K562 (cell line): Measurements from ENCODE around the gene APOO. TPM values are rescaled to one million over a fixed set of nuclear protein-coding genes. Genes with fewer than 3 reads are reported as not detected.
A peak's percentile ranks its signal among the peaks of the same experiment; 100 is the strongest.

Source experiments
- ATAC-seq: fragments of 200-7000 bp; cut with Tn5 transposase; 3 replicates; pipeline ENCODE4 v1.9.1; 2020; ENCODE audit warnings: moderate library complexity
- BruUV-seq: library from RNA; stranded (reverse); fragments of 400-500 nt; replicated peaks from 2 replicates; lab custom pipeline; 2021; lab: Mats Ljungman, UMichigan
- CTCF ChIA-PET: fragments of 300-600 bp; formaldehyde crosslinking; extraction: SDS; loops from one replicate; lab custom pipeline; 2021; ENCODE audit warnings: low intra/inter-chr PET ratio; lab: Yijun Ruan, JAX
- POLR2A ChIA-PET: fragments of 300-600, 350-650 bp; sonication (Branson Sonifier 250); formaldehyde crosslinking; extraction: SDS; loops from one replicate; lab custom pipeline; 2021; ENCODE audit warnings: antibody characterized with exemption, inconsistent platforms; lab: Yijun Ruan, JAX
- DNase-seq, 4 experiments: peaks; one replicate each; pipeline versions ENCODE4 v3.0.0 to v3.0.0-alpha.2; 2011 to 2018; ENCODE audit warnings: low spot score in 3 of 4, mixed read lengths in 3 of 4; ENCODE audit errors: extremely low read depth in 1 of 4
- FAIRE-seq: peaks from 2 replicates; lab custom pipeline; 2011; peaks lifted over from hg19 to GRCh38; lab: Jason Lieb, UNC
- H2AFZ ChIP-seq: 2 replicates; pipeline ENCODE4 v1.6.0; 2011; ENCODE audit warnings: low read depth, low read length, control low read depth, inconsistent platforms
- H3K27ac ChIP-seq: fragments of 200-600 bp; 3 replicates; pipeline ENCODE4 v1.8.0; 2011; ENCODE audit warnings: low read depth, mild to moderate bottlenecking, control low read depth, inconsistent platforms, low read length, moderate library complexity, mixed read lengths; ENCODE audit errors: extremely low read depth
- H3K27me3 ChIP-seq, 2 experiments: fragments of 300-600 bp in 1 of 2; 2 replicates in 1 of 2; 3 replicates in 1 of 2; pipeline versions ENCODE4 v1.6.0 to v1.8.0; 2011; ENCODE audit warnings: inconsistent platforms in 2 of 2, low read length in 2 of 2, mild to moderate bottlenecking in 1 of 2, mixed read lengths in 1 of 2, moderate library complexity in 1 of 2; ENCODE audit not compliant: control insufficient read depth in 2 of 2, insufficient read depth in 2 of 2
- H3K36me3 ChIP-seq: fragments of 300-600 bp; 3 replicates; pipeline ENCODE4 v1.8.0; 2011; ENCODE audit warnings: mild to moderate bottlenecking, low read length, inconsistent platforms; ENCODE audit not compliant: control insufficient read depth, insufficient read depth
- H3K4me1 ChIP-seq, 2 experiments: fragments of 200-600 bp in 1 of 2; replicated peaks in 1 of 2; 2 replicates in 1 of 2; 3 replicates in 1 of 2; pipeline versions ENCODE4 v1.5.1 to v1.8.0; 2011; ENCODE audit warnings: inconsistent platforms in 2 of 2, low read length in 2 of 2, mild to moderate bottlenecking in 1 of 2, mixed read lengths in 1 of 2, moderate library complexity in 1 of 2; ENCODE audit not compliant: control insufficient read depth in 2 of 2, insufficient read depth in 2 of 2
- H3K4me2 ChIP-seq: 2 replicates; pipeline ENCODE4 v1.6.1; 2011; ENCODE audit warnings: low read length, control low read depth, inconsistent platforms, mixed read lengths; ENCODE audit not compliant: insufficient read depth
- H3K4me3 ChIP-seq: fragments of 200-600 bp; sonication (generic), shearing (Covaris generic); 2 replicates; pipeline ENCODE4 v1.5.1; 2016; ENCODE audit warnings: control low read depth, inconsistent platforms
- H3K79me2 ChIP-seq: fragments of 200-600 bp; 3 replicates; pipeline ENCODE4 v1.8.0; 2011; ENCODE audit warnings: low read length, inconsistent platforms; ENCODE audit not compliant: control insufficient read depth, insufficient read depth
- H3K9ac ChIP-seq, 2 experiments: 2 replicates each; pipeline versions ENCODE4 v1.6.0 to v1.6.1; 2011; ENCODE audit warnings: low read depth in 2 of 2, low read length in 2 of 2, control low read depth in 1 of 2, inconsistent platforms in 1 of 2, mild to moderate bottlenecking in 1 of 2, mixed read lengths in 1 of 2; ENCODE audit not compliant: insufficient read depth in 1 of 2
- H3K9me1 ChIP-seq: one replicate; pipeline ENCODE4 v1.6.0; 2011; ENCODE audit warnings: inconsistent platforms, mild to moderate bottlenecking, low read length, moderate library complexity; ENCODE audit not compliant: control insufficient read depth, insufficient read depth
- H3K9me3 ChIP-seq: replicated peaks from 2 replicates; pipeline ENCODE4 v1.5.1; 2011; ENCODE audit warnings: low read depth, low read length, inconsistent platforms; ENCODE audit not compliant: control insufficient read depth, insufficient read depth
- H4K20me1 ChIP-seq: replicated peaks from 2 replicates; pipeline ENCODE4 v1.6.1; 2011; ENCODE audit warnings: low read length, inconsistent platforms, mixed read lengths; ENCODE audit not compliant: control insufficient read depth, insufficient read depth
- GABPB1 ChIP-seq: sonication (generic); formaldehyde crosslinking; IDR thresholded peaks from 2 replicates; pipeline ENCODE4 v1.8.0; 2022; ENCODE audit warnings: mild to moderate bottlenecking, missing genetic modification reagents
- ZNF165 ChIP-seq: fragments of 250-450 bp; sonication (Bioruptor Pico); IDR thresholded peaks from 2 replicates; pipeline ENCODE4 v1.4.0; 2020; ENCODE audit warnings: borderline replicate concordance
- ZSCAN32 ChIP-seq: fragments of 450-650 bp; formaldehyde crosslinking; IDR thresholded peaks from 2 replicates; pipeline ENCODE4 v1.4.0; 2020; ENCODE audit warnings: mild to moderate bottlenecking, moderate library complexity
- WGBS: fragments of 100-300 bp; shearing (Covaris generic); methylation state at CpG from one replicate; pipeline ENCODE4 v1.1.6; 2016; ENCODE audit warnings: low coverage, mixed read lengths; ENCODE audit not compliant: insufficient coverage; ENCODE audit errors: missing lambda C conversion rate; 5-methylcytosine and 5-hydroxymethylcytosine counted together
- in situ Hi-C: fragments of 300-500 bp; cut with MboI; formaldehyde crosslinking; loops from 4 replicates; pipeline ENCODE4 v1.15.0; 2018; ENCODE audit warnings: inconsistent platforms, mixed read lengths
- intact Hi-C: fragments of 100-400 bp; cut with micrococcal nuclease; formaldehyde crosslinking; loops from 2 replicates; pipeline ENCODE4 v1.14.2; 2022
- polyA plus RNA-seq, 8 experiments: library from polyadenylated mRNA; depleted of rRNA in 4 of 8; stranded (reverse) in 5 of 8; unstranded in 3 of 8; fragments of >200 nt; fragmentation: Nextera tagmentation in 2 of 8; fragmentation: Illumina TruSeq in 1 of 8; extraction: Ambion mirVana in 2 of 8; extraction: Trizol in 1 of 8; gene quantifications; 2 replicates each; pipeline versions ENCODE4 v1.2.1 to v1.2.3, GENCODE V29; 2011 to 2014; ENCODE audit warnings: inconsistent platforms in 1 of 8, missing spikeins in 1 of 8
- total RNA-seq, 7 experiments: library from RNA; depleted of rRNA in 6 of 7; stranded (reverse); fragments of >200 nt in 6 of 7; fragmentation: Illumina TruSeq in 2 of 7; extraction: Trizol in 2 of 7; gene quantifications; 2 replicates each; pipeline versions ENCODE4 v1.2.1 to v1.2.3, GENCODE V29; 2011 to 2021; ENCODE audit warnings: low replicate concordance in 1 of 7
- TF ChIP-seq, protein P1 (sequence below), 2 experiments: fragments of 200-800 bp in 1 of 2; sonication (Bioruptor generic) in 1 of 2; sonication (generic) in 1 of 2; formaldehyde crosslinking in 1 of 2; IDR thresholded peaks in 1 of 2; conservative IDR thresholded peaks in 1 of 2; 2 replicates each; pipeline versions ENCODE4 v1.5.0 to v1.6.1; 2016 to 2020; ENCODE audit warnings: missing compliant biosample characterization in 1 of 2, missing genetic modification characterization in 1 of 2, missing genetic modification reagents in 1 of 2
- TF ChIP-seq, protein P2 (sequence below), 2 experiments: fragments of 450-650 bp in 1 of 2; IDR thresholded peaks; 2 replicates each; pipeline ENCODE4 v1.6.1; 2011 to 2017; ENCODE audit warnings: low read depth in 2 of 2, antibody characterized with exemption in 1 of 2, borderline replicate concordance in 1 of 2, low read length in 1 of 2, mild to moderate bottlenecking in 1 of 2, mixed read lengths in 1 of 2; ENCODE audit not compliant: control insufficient read depth in 1 of 2

The APOO gene
- total and polyA plus RNA-seq, 9 of the 15 experiments (the other 6 are each of a cell fraction or from before 2014, with no cell fraction given): 37.3 to 76.4 (median 60.8) TPM

DNA sequence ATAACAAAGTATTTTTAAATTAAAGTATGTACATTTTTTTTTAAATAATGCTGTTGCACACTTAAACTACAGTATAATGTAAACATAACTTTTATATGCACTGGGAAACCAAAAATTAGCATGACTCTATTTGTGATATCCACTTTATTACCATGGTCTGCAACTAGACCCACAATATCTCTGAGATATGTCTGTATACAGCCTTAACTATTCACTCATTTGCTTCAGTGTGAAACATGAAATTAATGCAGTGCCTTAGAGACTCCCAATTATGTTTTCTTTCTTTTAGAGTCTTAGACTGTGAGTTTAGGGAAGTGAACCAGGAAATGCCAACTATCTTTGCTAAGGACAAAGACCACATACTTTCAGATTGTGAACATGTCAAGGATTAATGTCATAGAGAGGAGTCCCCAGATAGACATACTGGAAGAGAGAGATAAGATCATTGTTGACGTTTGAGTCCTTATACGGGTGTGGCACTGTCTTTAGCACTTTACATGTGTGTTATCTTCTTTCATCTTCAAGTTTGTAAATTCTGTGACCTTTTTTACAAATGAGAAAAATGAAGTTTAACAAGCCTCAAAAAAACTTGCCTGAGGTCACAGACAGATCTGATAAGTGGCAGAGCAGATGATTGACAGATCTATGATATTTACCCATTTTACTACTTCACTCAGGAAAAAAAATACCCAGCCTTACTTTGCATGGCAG is 23.3 kb upstream of the APOO start (continued):
- TF ChIP-seq, protein P1, sequence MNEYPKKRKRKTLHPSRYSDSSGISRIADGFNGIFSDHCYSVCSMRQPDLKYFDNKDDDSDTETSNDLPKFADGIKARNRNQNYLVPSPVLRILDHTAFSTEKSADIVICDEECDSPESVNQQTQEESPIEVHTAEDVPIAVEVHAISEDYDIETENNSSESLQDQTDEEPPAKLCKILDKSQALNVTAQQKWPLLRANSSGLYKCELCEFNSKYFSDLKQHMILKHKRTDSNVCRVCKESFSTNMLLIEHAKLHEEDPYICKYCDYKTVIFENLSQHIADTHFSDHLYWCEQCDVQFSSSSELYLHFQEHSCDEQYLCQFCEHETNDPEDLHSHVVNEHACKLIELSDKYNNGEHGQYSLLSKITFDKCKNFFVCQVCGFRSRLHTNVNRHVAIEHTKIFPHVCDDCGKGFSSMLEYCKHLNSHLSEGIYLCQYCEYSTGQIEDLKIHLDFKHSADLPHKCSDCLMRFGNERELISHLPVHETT (CRISPR knock-in tag; conservative IDR thresholded peaks at IDR 0.05 in 1 of 2, IDR thresholded peaks at IDR 0.05 in 1 of 2): peak in 1 of 2 experiments; percentile 44; a peak in 1 of 4 replicates

DNA sequence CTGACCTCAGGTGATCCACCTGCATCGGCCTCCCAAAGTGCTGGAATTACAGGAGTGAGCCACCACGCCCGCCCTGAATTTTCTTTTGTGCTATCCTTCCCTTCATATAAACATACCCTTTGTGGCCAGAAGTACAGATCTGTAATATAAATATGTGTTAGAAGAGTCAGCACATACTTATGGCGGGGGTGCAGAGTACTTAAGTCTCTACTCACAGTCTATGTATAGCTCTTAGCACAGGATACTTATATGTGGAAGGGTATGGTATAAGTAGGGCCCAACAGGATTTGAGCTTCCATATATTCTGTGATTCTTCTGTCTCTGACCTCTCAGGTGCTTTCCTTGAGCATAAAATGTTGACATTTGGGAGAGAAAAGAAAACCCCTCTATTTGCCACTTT is 18.3 kb upstream of the APOO start:
- intact Hi-C loops: no loop called here
- Histone ChIP-seq H3K36me3 (no peaks in the 10 kb centered on the region), H3K9ac (no peak overlapping the region), H2AFZ (no peak overlapping the region), H3K9me1 (no peaks in the 10 kb centered on the region), H3K4me1 (peaks cover 0 to 3% of the 10 kb centered on the region in 2 experiments; a peak in 2 of 5 replicates), H3K9me3 (no peaks in the 10 kb centered on the region), H3K4me3 (no peak overlapping the region), H3K27me3 (no peaks in the 10 kb centered on the region), H3K27ac (no peak overlapping the region), H3K4me2 (no peak overlapping the region), H4K20me1 (no peaks in the 10 kb centered on the region), H3K79me2 (no peaks in the 10 kb centered on the region)
- FAIRE-seq (no peak), DNase-seq (no peak), ATAC-seq (no peak)
- POLR2A ChIA-PET: interaction anchor here (0.6 kb wide), 1 partner anchor 9 kb away, joined by 3 read pairs; no protein-coding TSS in a partner anchor
- WGBS: 100% methylated on average over 1 of the region's 4 CpGs
- in situ Hi-C loops: no loop called here
- TF ChIP-seq ZNF165 (CRISPR knock-in tag): no peak
- no peak for TF ChIP-seq GABPB1 (CRISPR knock-in tag)
- TF ChIP-seq, protein P2, sequence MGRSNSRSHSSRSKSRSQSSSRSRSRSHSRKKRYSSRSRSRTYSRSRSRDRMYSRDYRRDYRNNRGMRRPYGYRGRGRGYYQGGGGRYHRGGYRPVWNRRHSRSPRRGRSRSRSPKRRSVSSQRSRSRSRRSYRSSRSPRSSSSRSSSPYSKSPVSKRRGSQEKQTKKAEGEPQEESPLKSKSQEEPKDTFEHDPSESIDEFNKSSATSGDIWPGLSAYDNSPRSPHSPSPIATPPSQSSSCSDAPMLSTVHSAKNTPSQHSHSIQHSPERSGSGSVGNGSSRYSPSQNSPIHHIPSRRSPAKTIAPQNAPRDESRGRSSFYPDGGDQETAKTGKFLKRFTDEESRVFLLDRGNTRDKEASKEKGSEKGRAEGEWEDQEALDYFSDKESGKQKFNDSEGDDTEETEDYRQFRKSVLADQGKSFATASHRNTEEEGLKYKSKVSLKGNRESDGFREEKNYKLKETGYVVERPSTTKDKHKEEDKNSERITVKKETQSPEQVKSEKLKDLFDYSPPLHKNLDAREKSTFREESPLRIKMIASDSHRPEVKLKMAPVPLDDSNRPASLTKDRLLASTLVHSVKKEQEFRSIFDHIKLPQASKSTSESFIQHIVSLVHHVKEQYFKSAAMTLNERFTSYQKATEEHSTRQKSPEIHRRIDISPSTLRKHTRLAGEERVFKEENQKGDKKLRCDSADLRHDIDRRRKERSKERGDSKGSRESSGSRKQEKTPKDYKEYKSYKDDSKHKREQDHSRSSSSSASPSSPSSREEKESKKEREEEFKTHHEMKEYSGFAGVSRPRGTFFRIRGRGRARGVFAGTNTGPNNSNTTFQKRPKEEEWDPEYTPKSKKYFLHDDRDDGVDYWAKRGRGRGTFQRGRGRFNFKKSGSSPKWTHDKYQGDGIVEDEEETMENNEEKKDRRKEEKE (IDR thresholded peaks at IDR 0.05; ENCODE audit: borderline replicate concordance in 1 of 2, control insufficient read depth in 1 of 2, low read depth in 2 of 2, low read length in 1 of 2): no peak
- TF ChIP-seq ZSCAN32: no peak
- BruUV-seq: no TSS peak
- CTCF ChIA-PET: interaction anchor here (0.6 kb wide), 1 partner anchor 32 kb away, joined by 3 read pairs; no protein-coding TSS in a partner anchor
